NCI-H526 (cell line): ENCODE results near the gene MRGPRF.

Experiments
- DNase-seq, 2 experiments: peaks; one replicate each; lab custom pipeline; 2025; lab: John Stamatoyannopoulos, UW

The MRGPRF gene

GRCh38 chr11:69013009-69013951, at the start of gene MRGPRF:
Gene MRGPRF (minus strand): TSS chr11:69013246. CDS start chr11:69009901, 3,345 bp downstream.
- DNase-seq = peak in 1 of 2 experiments; percentile 26

- no peak for DNase-seq
Observed at GRCh38 chr11:69062169-69062855, 49.3 kb upstream of the MRGPRF start.

GRCh38 chr11:69061713-69062053, 48.6 kb upstream of the MRGPRF start:
- no peak for DNase-seq

- no peak for DNase-seq
Observed at GRCh38 chr11:69060806-69061712, 48.0 kb upstream of the MRGPRF start.

GRCh38 chr11:69059985-69060384, 46.9 kb upstream of the MRGPRF start:
- no peak for DNase-seq

- DNase-seq = no peak
Observed at GRCh38 chr11:69059429-69059828, 46.4 kb upstream of the MRGPRF start.

- no peak for DNase-seq
Observed at GRCh38 chr11:69058511-69059270, 45.6 kb upstream of the MRGPRF start.

- no peak for DNase-seq
Observed at GRCh38 chr11:69057801-69058200, 44.8 kb upstream of the MRGPRF start.

GRCh38 chr11:69057236-69057635, 44.2 kb upstream of the MRGPRF start:
- DNase-seq = no peak

- DNase-seq = no peak
Observed at GRCh38 chr11:69055598-69056516, 42.8 kb upstream of the MRGPRF start.

- no peak for DNase-seq
Observed at GRCh38 chr11:69055212-69055586, 42.2 kb upstream of the MRGPRF start.

- no peak for DNase-seq
Observed at GRCh38 chr11:69054397-69055211, 41.6 kb upstream of the MRGPRF start.

GRCh38 chr11:69053546-69054396, 40.7 kb upstream of the MRGPRF start:
- no peak for DNase-seq

- no peak for DNase-seq
Observed at GRCh38 chr11:69053169-69053477, 40.1 kb upstream of the MRGPRF start.

- no peak for DNase-seq
Observed at GRCh38 chr11:69052343-69053168, 39.5 kb upstream of the MRGPRF start.

GRCh38 chr11:69051381-69052342, 38.6 kb upstream of the MRGPRF start:
- peak in 1 of 2 experiments; percentile 39 for DNase-seq
